H9 (cell line): ENCODE results near the gene TRIM67. TPM values are rescaled to one million over a fixed set of nuclear protein-coding genes. Genes with fewer than 3 reads are reported as not detected.

Experiments
- DNase-seq: peaks from one replicate; pipeline ENCODE4 v3.0.0-alpha.2; 2017
- H2AFZ ChIP-seq: one replicate; pipeline ENCODE4 v1.6.1; 2013; ENCODE audit warnings: mild to moderate bottlenecking, low read length, control low read depth, moderate library complexity
- H2AK5ac ChIP-seq: 2 replicates; pipeline ENCODE4 v1.6.1; 2013; ENCODE audit warnings: low read length, control low read depth, mixed read lengths; ENCODE audit not compliant: insufficient read length
- H2BK120ac ChIP-seq: one replicate; pipeline ENCODE4 v1.6.1; 2013; ENCODE audit warnings: low read depth, mild to moderate bottlenecking, low read length, control low read depth, inconsistent platforms; ENCODE audit not compliant: poor library complexity, severe bottlenecking
- H2BK12ac ChIP-seq: 2 replicates; pipeline ENCODE4 v1.6.1; 2013; ENCODE audit warnings: low read length, control low read depth, mixed read lengths, low read depth; ENCODE audit not compliant: insufficient read length
- H2BK15ac ChIP-seq: 2 replicates; pipeline ENCODE4 v1.6.1; 2013; ENCODE audit warnings: low read depth, low read length, control low read depth
- H2BK20ac ChIP-seq: one replicate; pipeline ENCODE4 v1.6.1; 2013; ENCODE audit warnings: low read depth, mild to moderate bottlenecking, low read length, control low read depth, inconsistent platforms; ENCODE audit not compliant: poor library complexity, severe bottlenecking
- H2BK5ac ChIP-seq: 2 replicates; pipeline ENCODE4 v1.6.1; 2013; ENCODE audit warnings: low read length, control low read depth, mixed read lengths; ENCODE audit not compliant: insufficient read length
- H3K14ac ChIP-seq: 2 replicates; pipeline ENCODE4 v1.6.1; 2013; ENCODE audit warnings: low read length, control low read depth; ENCODE audit not compliant: insufficient read depth
- H3K18ac ChIP-seq: 2 replicates; pipeline ENCODE4 v1.6.1; 2013; ENCODE audit warnings: low read depth, mild to moderate bottlenecking, mixed read lengths, low read length, control low read depth; ENCODE audit not compliant: insufficient read length
- H3K23ac ChIP-seq: 2 replicates; pipeline ENCODE4 v1.6.1; 2013; ENCODE audit warnings: low read length, control low read depth, mixed read lengths, low read depth; ENCODE audit not compliant: insufficient read length
- H3K23me2 ChIP-seq: 2 replicates; pipeline ENCODE4 v1.6.1; 2013; ENCODE audit warnings: low read depth, mild to moderate bottlenecking, mixed read lengths, low read length, control low read depth; ENCODE audit not compliant: insufficient read length, poor library complexity, severe bottlenecking
- H3K27ac ChIP-seq: 2 replicates; pipeline ENCODE4 v1.5.1; 2013; ENCODE audit warnings: low read length, control low read depth, mixed read lengths, low read depth; ENCODE audit not compliant: insufficient read length
- H3K27me3 ChIP-seq: 2 replicates; pipeline ENCODE4 v1.6.1; 2013; ENCODE audit warnings: low read length, control low read depth, inconsistent platforms; ENCODE audit not compliant: insufficient read depth
- H3K4ac ChIP-seq: 2 replicates; pipeline ENCODE4 v1.6.1; 2013; ENCODE audit warnings: low read depth, mild to moderate bottlenecking, control low read depth, inconsistent platforms, low read length, moderate library complexity
- H3K4me1 ChIP-seq: 2 replicates; pipeline ENCODE4 v1.6.1; 2013; ENCODE audit warnings: low read length, control low read depth, inconsistent platforms; ENCODE audit not compliant: insufficient read depth
- H3K4me2 ChIP-seq: 2 replicates; pipeline ENCODE4 v1.6.1; 2013; ENCODE audit warnings: low read length, control low read depth, mixed read lengths; ENCODE audit not compliant: insufficient read length, insufficient read depth
- H3K56ac ChIP-seq: 2 replicates; pipeline ENCODE4 v1.6.1; 2013; ENCODE audit warnings: low read depth, mild to moderate bottlenecking, mixed read lengths, low read length, control low read depth; ENCODE audit not compliant: insufficient read length
- H3K79me1 ChIP-seq: 2 replicates; pipeline ENCODE4 v1.6.1; 2013; ENCODE audit warnings: low read depth, mild to moderate bottlenecking, moderate library complexity, low read length, control low read depth, inconsistent platforms; ENCODE audit not compliant: insufficient read depth, poor library complexity, severe bottlenecking
- H3K79me2 ChIP-seq: 2 replicates; pipeline ENCODE4 v1.6.1; 2013; ENCODE audit warnings: low read length, control low read depth, inconsistent platforms; ENCODE audit not compliant: insufficient read depth
- H3K9ac ChIP-seq: 2 replicates; pipeline ENCODE4 v1.6.1; 2013; ENCODE audit warnings: low read length, control low read depth, mixed read lengths; ENCODE audit not compliant: insufficient read length; ENCODE audit errors: extremely low read depth
- H3K9me3 ChIP-seq: one replicate; pipeline ENCODE4 v1.6.1; 2013; ENCODE audit warnings: low read depth, low read length, inconsistent platforms; ENCODE audit not compliant: control insufficient read depth
- H3T11ph ChIP-seq: one replicate; pipeline ENCODE4 v1.6.1; 2013; ENCODE audit warnings: mild to moderate bottlenecking, low read length, control low read depth, inconsistent platforms
- H4K20me1 ChIP-seq: one replicate; pipeline ENCODE4 v1.6.1; 2013; ENCODE audit not compliant: control insufficient read depth, insufficient read length, insufficient read depth
- H4K5ac ChIP-seq: 2 replicates; pipeline ENCODE4 v1.6.1; 2013; ENCODE audit warnings: low read depth, mild to moderate bottlenecking, mixed read lengths, low read length, control low read depth; ENCODE audit not compliant: insufficient read length
- H4K8ac ChIP-seq: replicated peaks from 2 replicates; pipeline ENCODE4 v1.6.1; 2013; ENCODE audit warnings: low read length, control low read depth, mixed read lengths, low read depth; ENCODE audit not compliant: insufficient read length
- H4K91ac ChIP-seq: 2 replicates; pipeline ENCODE4 v1.6.1; 2013; ENCODE audit warnings: low read depth, mild to moderate bottlenecking, moderate library complexity, mixed read lengths, low read length, control low read depth; ENCODE audit not compliant: insufficient read length
- H3K27ac Mint-ChIP-seq, 3 experiments: 2 replicates in 2 of 3; 3 replicates in 1 of 3; pipeline ENCODE4 v1.8.0; 2020 to 2021; ENCODE audit warnings: mixed read lengths in 3 of 3, mild to moderate bottlenecking in 1 of 3, moderate library complexity in 1 of 3
- H3K27me3 Mint-ChIP-seq: 2 replicates; pipeline ENCODE4 v1.8.0; 2021; ENCODE audit warnings: low read depth, mild to moderate bottlenecking, moderate library complexity, mixed read lengths
- H3K36me3 Mint-ChIP-seq, 3 experiments: 2 replicates in 2 of 3; 3 replicates in 1 of 3; pipeline ENCODE4 v1.8.0; 2020 to 2021; ENCODE audit warnings: low read depth in 3 of 3, mixed read lengths in 3 of 3; ENCODE audit not compliant: insufficient read depth in 1 of 3
- H3K4me1 Mint-ChIP-seq, 2 experiments: 2 replicates each; pipeline ENCODE4 v1.8.0; 2020; ENCODE audit warnings: mixed read lengths in 2 of 2
- H3K4me3 Mint-ChIP-seq, 2 experiments: 2 replicates in 1 of 2; 3 replicates in 1 of 2; pipeline ENCODE4 v1.8.0; 2020 to 2021; ENCODE audit warnings: mild to moderate bottlenecking in 2 of 2, mixed read lengths in 2 of 2, moderate library complexity in 1 of 2
- H3K9me3 Mint-ChIP-seq, 2 experiments: 2 replicates in 1 of 2; 3 replicates in 1 of 2; pipeline ENCODE4 v1.8.0; 2020; ENCODE audit warnings: mild to moderate bottlenecking in 2 of 2, mixed read lengths in 2 of 2, moderate library complexity in 1 of 2
- CTCF ChIP-seq: fragments of 200-600 bp; sonication (generic); conservative IDR thresholded peaks from 3 replicates; pipeline ENCODE4 v1.8.0; 2021; ENCODE audit warnings: antibody characterized with exemption, mild to moderate bottlenecking
- WGBS: extraction: QIAGEN DNeasy Blood & Tissue Kit; methylation state at CpG from one replicate; pipeline ENCODE4 v1.1.7; 2013; ENCODE audit warnings: missing lambda C conversion rate, low lambda C conversion rate, mixed read lengths; ENCODE audit not compliant: insufficient read length; ENCODE audit errors: extremely low coverage; 5-methylcytosine and 5-hydroxymethylcytosine counted together
- total RNA-seq: library from RNA; stranded (reverse); gene quantifications from 2 replicates; pipeline ENCODE4 v1.2.1, GENCODE V29; 2021

Gene TRIM67
- total RNA-seq, 1 experiment from 2014 or later, result not detected

GRCh38 chr1:231265379-231265778 is 103.5 kb downstream of the TRIM67 start:
- Histone ChIP-seq H4K8ac (no peak overlapping the region), H2BK20ac (no peak overlapping the region), H4K91ac (no peak overlapping the region), H3K56ac (no peak overlapping the region), H2AFZ (no peak overlapping the region), H2BK15ac (no peak overlapping the region), H3K27ac (no peak overlapping the region), H4K5ac (no peak overlapping the region), H3K14ac (no peak overlapping the region), H3K23ac (no peak overlapping the region), H3T11ph (no peak overlapping the region), H2AK5ac (no peak overlapping the region), H3K9me3 (no peaks in the 10 kb centered on the region), H3K79me2 (no peaks in the 10 kb centered on the region), H4K20me1 (no peaks in the 10 kb centered on the region), H3K27me3 (no peaks in the 10 kb centered on the region), H3K79me1 (no peaks in the 10 kb centered on the region), H3K4me1 (no peaks in the 10 kb centered on the region), H2BK120ac (no peak overlapping the region), H3K23me2 (no peaks in the 10 kb centered on the region), H3K4me2 (no peak overlapping the region), H2BK12ac (no peak overlapping the region), H3K18ac (no peak overlapping the region), H3K9ac (no peak overlapping the region), H2BK5ac (no peak overlapping the region), H3K4ac (no peak overlapping the region)
- no CpG with 5 or more reads among the region's 3 CpGs for WGBS
- no peaks in the 10 kb centered on the region for H3K9me3 Mint-ChIP-seq
- H3K4me3 Mint-ChIP-seq, result no peak overlapping the region
- TF ChIP-seq CTCF, result no peak
- H3K36me3 Mint-ChIP-seq, result peaks cover 15 to 64% (median 47%) of the 10 kb centered on the region in 3 experiments; a peak in 6 of 7 replicates
- H3K4me1 Mint-ChIP-seq, result no peaks in the 10 kb centered on the region
- DNase-seq, result no peak
- H3K27ac Mint-ChIP-seq, result no peak overlapping the region
- no peaks in the 10 kb centered on the region for H3K27me3 Mint-ChIP-seq
